GM21423 (cell line): ENCODE results near the gene PTPRS.

ENCODE experiments used
- ATAC-seq: cut with Tn5 transposase; IDR thresholded peaks from one replicate; pipeline ENCODE4 v1.9.1; 2021; ENCODE audit warnings: mild to moderate bottlenecking, moderate library complexity; ENCODE audit not compliant: unreplicated experiment

Gene PTPRS

GRCh38 chr19:5355693-5356092 is 15.1 kb upstream of the PTPRS start:
- no peak for ATAC-seq

DNA sequence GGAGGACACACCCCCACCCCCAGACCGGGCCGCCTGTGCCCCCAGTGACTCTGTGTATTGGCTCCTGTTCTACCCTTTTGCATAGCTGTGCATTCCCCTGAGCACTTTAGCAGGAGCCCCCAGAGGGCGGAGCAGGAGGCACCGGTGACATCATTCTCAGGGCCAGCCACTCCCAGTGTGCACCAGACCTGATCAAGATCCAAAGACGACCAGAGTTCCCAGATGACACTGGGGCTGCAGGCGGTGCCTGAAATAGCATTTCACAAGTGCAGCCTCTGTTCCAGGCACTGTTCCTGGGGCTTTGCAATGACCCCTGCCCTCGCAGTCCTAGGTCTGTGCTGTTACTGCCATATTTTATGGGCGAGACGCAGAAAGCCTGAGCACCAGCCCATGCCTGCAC is 14.5 kb upstream of the PTPRS start:
- ATAC-seq: no peak

- ATAC-seq: no peak
Observed at GRCh38 chr19:5354403-5354802, 13.8 kb upstream of the PTPRS start.

GRCh38 chr19:5352229-5352763 is 11.7 kb upstream of the PTPRS start:
- ATAC-seq: no peak

GRCh38 chr19:5351731-5352228 is 11.2 kb upstream of the PTPRS start:
- no peak for ATAC-seq

DNA sequence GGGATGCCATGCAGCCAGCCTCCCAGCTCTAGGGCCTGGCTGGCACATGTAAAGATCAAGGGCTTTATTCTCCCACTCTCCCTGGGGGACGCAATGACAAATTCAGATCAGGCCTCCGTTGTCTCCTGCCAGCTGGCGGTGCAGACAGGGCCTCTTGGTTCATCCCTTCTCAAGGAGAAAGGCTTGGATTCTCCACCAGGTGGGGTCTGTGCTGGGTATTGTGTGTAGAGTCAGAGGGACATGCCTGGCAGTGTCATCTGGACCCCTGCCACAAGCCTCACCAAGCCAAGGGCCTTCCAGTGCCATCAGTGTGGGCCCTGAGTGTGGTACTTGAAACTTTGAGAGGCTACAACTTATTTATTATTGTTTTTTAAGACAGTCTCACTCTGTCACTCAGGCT is 8.4 kb upstream of the PTPRS start:
- no peak for ATAC-seq

GRCh38 chr19:5345895-5346386 is 5.3 kb upstream of the PTPRS start:
- ATAC-seq: no peak

DNA sequence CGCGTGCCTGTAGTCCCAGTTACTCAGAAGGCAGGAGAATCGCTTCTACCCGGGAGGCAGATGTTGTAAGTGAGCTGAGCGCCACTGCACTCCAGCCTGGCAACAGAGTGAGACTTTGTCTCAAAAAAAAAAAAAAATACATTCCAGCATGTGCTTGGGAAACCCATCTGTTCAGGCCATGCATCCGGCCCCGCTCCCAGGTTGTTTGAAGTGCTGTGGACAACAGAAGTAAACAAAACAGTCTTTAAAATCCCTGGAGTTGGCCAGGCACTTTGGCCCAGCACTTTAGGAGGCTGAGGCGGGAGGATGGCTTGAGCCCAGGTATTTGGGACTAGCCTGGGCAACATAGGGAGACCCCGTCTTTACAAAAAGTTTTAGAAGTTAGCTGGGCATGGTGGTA is 3.2 kb upstream of the PTPRS start:
- ATAC-seq: no peak

- no peak for ATAC-seq
Observed at GRCh38 chr19:5342573-5343201, 2.1 kb upstream of the PTPRS start.

- no peak for ATAC-seq
Observed at GRCh38 chr19:5341981-5342380, 1.4 kb upstream of the PTPRS start.

GRCh38 chr19:5341448-5341820 is 822 bp upstream of the PTPRS start:
- no peak for ATAC-seq

DNA sequence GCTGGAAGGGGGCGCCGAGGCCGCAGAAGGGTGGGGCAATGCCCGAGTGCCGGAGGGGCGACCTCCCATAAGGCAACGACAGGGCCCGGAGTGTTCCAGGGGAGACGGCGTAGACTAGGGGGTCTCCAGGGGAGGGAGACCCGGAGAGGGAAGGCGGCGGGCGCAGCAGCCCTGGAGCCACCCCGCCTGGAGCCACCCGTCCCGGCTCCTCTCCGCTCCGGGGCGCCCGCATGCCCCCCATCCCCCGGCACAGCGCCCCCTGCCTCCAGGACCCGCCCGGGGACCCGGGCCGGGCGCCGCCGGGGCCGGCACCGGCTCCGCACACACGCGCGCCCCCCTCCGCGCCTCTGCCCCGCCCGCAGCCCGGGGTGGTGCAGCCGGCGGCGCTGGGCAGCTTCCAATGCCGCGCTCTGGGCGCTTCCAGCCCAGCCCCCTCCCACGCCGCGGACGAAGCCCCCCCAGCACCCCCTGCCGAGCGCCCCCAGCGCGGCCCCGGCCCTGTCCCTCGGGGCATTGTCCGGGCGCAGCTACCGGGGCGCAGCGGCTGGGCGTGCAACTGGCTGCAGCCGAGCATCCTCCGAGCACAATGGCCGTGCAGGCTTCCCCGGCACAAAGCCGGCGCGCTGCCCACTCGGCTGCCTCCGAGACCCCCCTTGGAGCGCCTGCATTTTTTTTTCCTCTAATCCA is 519 bp downstream of the PTPRS start:
- no peak for ATAC-seq

GRCh38 chr19:5339198-5339949 is 1.2 kb downstream of the PTPRS start:
- no peak for ATAC-seq

- ATAC-seq: no peak
Observed at GRCh38 chr19:5338656-5339197, 1.9 kb downstream of the PTPRS start.

DNA sequence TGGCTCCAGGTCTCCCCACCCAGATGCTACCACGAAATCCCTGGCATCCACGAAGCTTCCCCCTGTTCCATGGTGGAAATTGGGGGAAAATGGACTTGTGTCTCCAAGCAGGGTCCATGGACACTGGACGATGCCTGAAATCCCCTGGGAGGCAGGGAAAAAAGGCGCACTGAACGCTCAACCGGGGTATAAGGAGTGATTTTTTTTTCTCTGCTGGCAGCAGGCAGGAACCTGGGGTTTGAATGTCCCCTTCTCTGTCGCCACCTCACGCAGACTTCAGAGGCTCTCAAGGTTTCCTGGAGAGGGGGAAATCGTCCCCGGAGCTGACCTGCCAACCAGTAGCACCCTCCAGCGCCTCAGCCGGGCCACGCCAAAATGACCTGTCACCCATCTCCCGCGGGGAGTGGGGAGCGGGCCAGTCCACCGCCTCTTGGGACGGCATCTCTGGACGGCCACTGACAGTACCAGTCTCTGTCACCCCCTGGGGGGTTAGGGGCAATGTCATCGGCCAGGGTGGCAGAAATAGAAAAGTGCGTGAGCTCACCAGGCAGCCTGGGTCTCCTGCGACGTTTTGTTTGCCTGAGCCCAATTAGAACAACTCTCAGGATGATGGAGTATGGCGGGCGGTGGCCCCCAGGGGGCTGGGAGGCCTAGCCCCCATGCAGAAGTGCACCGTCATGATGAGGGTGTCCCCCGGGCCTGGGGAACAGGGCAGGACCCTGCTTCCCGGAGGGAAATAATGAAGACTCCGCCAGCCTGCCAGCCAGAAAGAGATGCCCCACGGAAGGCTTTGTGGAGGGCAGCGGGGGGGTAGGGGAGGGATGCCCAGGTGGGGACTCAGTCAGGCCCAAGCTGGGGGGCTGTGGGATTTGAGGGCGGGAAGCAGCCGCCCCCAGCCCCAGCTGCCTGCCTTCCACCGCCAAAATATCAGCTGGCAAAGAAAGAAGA is 2.6 kb downstream of the PTPRS start:
- no peak for ATAC-seq

DNA sequence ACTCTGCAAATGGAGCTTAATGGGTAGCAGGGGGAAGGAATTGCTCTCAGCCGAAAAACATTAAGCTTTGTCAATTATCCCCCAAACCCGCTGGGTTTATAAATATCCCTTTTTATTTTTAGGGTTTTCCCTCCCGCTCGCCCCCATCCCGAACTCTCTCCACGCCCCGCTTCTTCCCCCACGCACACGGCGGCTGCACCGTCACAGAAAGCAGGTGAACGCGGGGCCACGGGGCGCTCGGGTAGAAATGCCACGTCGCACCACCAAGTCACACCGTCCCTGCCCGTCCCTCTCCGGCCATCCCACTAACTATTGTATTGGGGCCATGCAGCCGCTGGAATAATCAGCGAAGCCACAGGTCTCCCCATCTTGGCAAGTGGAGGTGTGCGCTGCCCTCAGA is 3.5 kb downstream of the PTPRS start:
- no peak for ATAC-seq

GRCh38 chr19:5336195-5336965 is 4.2 kb downstream of the PTPRS start:
- ATAC-seq: no peak

GRCh38 chr19:5335593-5335992 is 5.0 kb downstream of the PTPRS start:
- no peak for ATAC-seq

GRCh38 chr19:5334824-5335500 is 5.7 kb downstream of the PTPRS start:
- ATAC-seq: no peak
